IgD-negative memory B cell (primary cell): ENCODE data around the gene AGTRAP. TPM values are rescaled to one million over a fixed set of nuclear protein-coding genes. Genes with fewer than 3 reads are reported as not detected.

Experiments used
- H3K27ac Mint-ChIP-seq, 3 donors: one replicate each; pipeline ENCODE4 v1.8.0; 2020 to 2022; ENCODE audit warnings: mild to moderate bottlenecking in 3 of 3, mixed read lengths in 3 of 3, moderate library complexity in 1 of 3
- H3K27me3 Mint-ChIP-seq: one replicate; pipeline ENCODE4 v1.8.0; 2021; ENCODE audit warnings: mixed read lengths
- H3K36me3 Mint-ChIP-seq: one replicate; pipeline ENCODE4 v1.8.0; 2020; ENCODE audit warnings: mild to moderate bottlenecking, mixed read lengths
- H3K4me1 Mint-ChIP-seq, 3 donors: one replicate each; pipeline ENCODE4 v1.8.0; 2020 to 2022; ENCODE audit warnings: mixed read lengths in 3 of 3, mild to moderate bottlenecking in 1 of 3
- H3K4me3 Mint-ChIP-seq, 4 donors: one replicate each; pipeline ENCODE4 v1.8.0; 2020 to 2022; ENCODE audit warnings: mild to moderate bottlenecking in 4 of 4, mixed read lengths in 4 of 4, moderate library complexity in 3 of 4
- H3K9me3 Mint-ChIP-seq, 3 donors: one replicate each; pipeline ENCODE4 v1.8.0; 2020 to 2021; ENCODE audit warnings: mixed read lengths in 3 of 3, mild to moderate bottlenecking in 1 of 3
- polyA plus RNA-seq: library from polyadenylated mRNA; unstranded; fragments of 300-500 nt; fragmentation: Illumina TruSeq; gene quantifications from one replicate; pipeline ENCODE4 v1.2.3, GENCODE V29; 2021

Gene AGTRAP
- 52.6 TPM for polyA plus RNA-seq

GRCh38 chr1:11735854-11736745, at the start of gene AGTRAP:
Gene AGTRAP, plus strand, starts transcription at chr1:11736136. Its CDS starts 73 bp downstream, at chr1:11736209.
- H3K36me3 Mint-ChIP-seq, result no peaks in the 10 kb centered on the region

GRCh38 chr1:11688506-11688905, 47.4 kb upstream of the AGTRAP start:
- H3K4me1 Mint-ChIP-seq, result peaks cover 10 to 16% (median 10%) of the 10 kb centered on the region in 3 donors
- no peaks in the 10 kb centered on the region for H3K36me3 Mint-ChIP-seq
- no peak overlapping the region for H3K27ac Mint-ChIP-seq
- H3K4me3 Mint-ChIP-seq, result no peak overlapping the region
- H3K27me3 Mint-ChIP-seq, result peaks cover 32% of the 10 kb centered on the region
- no peaks in the 10 kb centered on the region for H3K9me3 Mint-ChIP-seq

More at GRCh38 chr1:11735854-11736745, at the start of gene AGTRAP:
- H3K4me3 Mint-ChIP-seq, result peak within 1 kb of the TSS; percentile 96 to 99 (median 97)
- H3K9me3 Mint-ChIP-seq, result no peaks in the 10 kb centered on the region
- peak within 1 kb of the TSS; percentile 67 to 93 (median 90) for H3K27ac Mint-ChIP-seq
- H3K4me1 Mint-ChIP-seq, result peaks cover 23 to 36% (median 33%) of the 10 kb centered on the region in 3 donors
- H3K27me3 Mint-ChIP-seq, result no peaks in the 10 kb centered on the region

- H3K36me3 Mint-ChIP-seq, result peaks cover 3% of the 10 kb centered on the region
- no peaks in the 10 kb centered on the region for H3K9me3 Mint-ChIP-seq
- peak overlapping the region; percentile 1 to 86 (median 78) for H3K4me3 Mint-ChIP-seq
- H3K4me1 Mint-ChIP-seq, result peaks cover 9 to 10% (median 10%) of the 10 kb centered on the region in 3 donors
- peaks cover 36% of the 10 kb centered on the region for H3K27me3 Mint-ChIP-seq
- H3K27ac Mint-ChIP-seq, result no peak overlapping the region
Measured at GRCh38 chr1:11690397-11691301, 45.3 kb upstream of the AGTRAP start.

GRCh38 chr1:11691302-11691914, 44.5 kb upstream of the AGTRAP start, which contains the start of gene DRAXIN:
Gene DRAXIN, plus strand, starts transcription at chr1:11691710. Its CDS starts 14,549 bp downstream, at chr1:11706259.
- H3K27ac Mint-ChIP-seq, result peak within 1 kb of the TSS in 1 of 3 donors; percentile 45
- H3K27me3 Mint-ChIP-seq, result peaks cover 36% of the 10 kb centered on the region
- H3K36me3 Mint-ChIP-seq, result peaks cover 3% of the 10 kb centered on the region
- peaks cover 8 to 10% (median 9%) of the 10 kb centered on the region in 3 donors for H3K4me1 Mint-ChIP-seq
- peak within 1 kb of the TSS; percentile 1 to 86 (median 78) for H3K4me3 Mint-ChIP-seq
- no peaks in the 10 kb centered on the region for H3K9me3 Mint-ChIP-seq

- peaks cover 8 to 10% (median 9%) of the 10 kb centered on the region in 3 donors for H3K4me1 Mint-ChIP-seq
- H3K36me3 Mint-ChIP-seq, result peaks cover 3% of the 10 kb centered on the region
- H3K27ac Mint-ChIP-seq, result peak overlapping the region in 1 of 3 donors; percentile 45
- peaks cover 36% of the 10 kb centered on the region for H3K27me3 Mint-ChIP-seq
- H3K9me3 Mint-ChIP-seq, result no peaks in the 10 kb centered on the region
- H3K4me3 Mint-ChIP-seq, result peak overlapping the region in 3 of 4 donors; percentile 66 to 86 (median 66)
Measured at GRCh38 chr1:11691928-11692711, 43.8 kb upstream of the AGTRAP start.

- Mint-ChIP-seq H3K27ac (peak overlapping the region in 1 of 3 donors; percentile 45), H3K36me3 (peaks cover 3% of the 10 kb centered on the region), H3K4me3 (peak overlapping the region in 2 of 4 donors; percentile 59 to 80), H3K4me1 (peaks cover 8 to 10% (median 9%) of the 10 kb centered on the region in 3 donors), H3K27me3 (peaks cover 31% of the 10 kb centered on the region), H3K9me3 (no peaks in the 10 kb centered on the region)
Measured at GRCh38 chr1:11693024-11693590, 42.8 kb upstream of the AGTRAP start.

- Mint-ChIP-seq H3K27me3 (peaks cover 34% of the 10 kb centered on the region), H3K27ac (peak overlapping the region in 1 of 3 donors; percentile 66), H3K36me3 (peaks cover 3% of the 10 kb centered on the region), H3K4me1 (peaks cover 8 to 10% (median 9%) of the 10 kb centered on the region in 3 donors), H3K9me3 (no peaks in the 10 kb centered on the region), H3K4me3 (peak overlapping the region in 1 of 4 donors; percentile 91)
Measured at GRCh38 chr1:11693917-11694316, 42.0 kb upstream of the AGTRAP start.

GRCh38 chr1:11695861-11696260, 40.1 kb upstream of the AGTRAP start:
- Mint-ChIP-seq H3K4me3 (no peak overlapping the region), H3K27me3 (peaks cover 20% of the 10 kb centered on the region), H3K9me3 (no peaks in the 10 kb centered on the region), H3K4me1 (peaks cover 2 to 5% (median 5%) of the 10 kb centered on the region in 3 donors), H3K36me3 (peaks cover 3% of the 10 kb centered on the region), H3K27ac (no peak overlapping the region)

GRCh38 chr1:11697188-11697892, 38.6 kb upstream of the AGTRAP start:
- Mint-ChIP-seq H3K27ac (no peak overlapping the region), H3K4me1 (peaks cover 2 to 5% (median 5%) of the 10 kb centered on the region in 3 donors), H3K36me3 (peaks cover 3% of the 10 kb centered on the region), H3K4me3 (no peak overlapping the region), H3K27me3 (peaks cover 17% of the 10 kb centered on the region), H3K9me3 (no peaks in the 10 kb centered on the region)

- Mint-ChIP-seq H3K27me3 (peaks cover 13% of the 10 kb centered on the region), H3K9me3 (no peaks in the 10 kb centered on the region)
Measured at GRCh38 chr1:11697893-11698210, 38.1 kb upstream of the AGTRAP start.

GRCh38 chr1:11700601-11701467, 35.1 kb upstream of the AGTRAP start:
- Mint-ChIP-seq H3K36me3 (no peaks in the 10 kb centered on the region), H3K27me3 (peaks cover 8% of the 10 kb centered on the region), H3K27ac (no peak overlapping the region), H3K4me1 (no peaks in the 10 kb centered on the region), H3K9me3 (no peaks in the 10 kb centered on the region), H3K4me3 (no peak overlapping the region)

More at GRCh38 chr1:11697893-11698210, 38.1 kb upstream of the AGTRAP start:
- Mint-ChIP-seq H3K4me3 (no peak overlapping the region), H3K27ac (peak overlapping the region in 1 of 3 donors; percentile 82), H3K36me3 (peaks cover 3% of the 10 kb centered on the region), H3K4me1 (peaks cover 2 to 5% (median 4%) of the 10 kb centered on the region in 3 donors)

- peaks cover 8% of the 10 kb centered on the region for H3K27me3 Mint-ChIP-seq
- no peak overlapping the region for H3K27ac Mint-ChIP-seq
- no peaks in the 10 kb centered on the region for H3K4me1 Mint-ChIP-seq
- no peak overlapping the region for H3K4me3 Mint-ChIP-seq
- no peaks in the 10 kb centered on the region for H3K9me3 Mint-ChIP-seq
- H3K36me3 Mint-ChIP-seq, result no peaks in the 10 kb centered on the region
Measured at GRCh38 chr1:11701551-11701961, 34.4 kb upstream of the AGTRAP start.
